Stimulated activated CD8-positive, alpha-beta memory T cell treated with anti-CD3 and anti-CD28 coated beads, Interleukin-12 subunit alpha, Interleukin-12 subunit beta, amount 100 ng/mL, for 24 hours (primary cell): ENCODE measurements around the gene AUNIP.

Source experiments
- DNase-seq: peaks from one replicate; pipeline ENCODE4 v3.0.0-alpha.2; 2020; ENCODE audit errors: extremely low read depth

AUNIP gene

GRCh38 chr1:25829046-25829445 is 30.2 kb downstream of the AUNIP start:
- no peak for DNase-seq

GRCh38 chr1:25828491-25828890 is 30.8 kb downstream of the AUNIP start:
- no peak for DNase-seq

- DNase-seq = no peak
Measured at GRCh38 chr1:25826571-25826970, 32.7 kb downstream of the AUNIP start.

- no peak for DNase-seq
Measured at GRCh38 chr1:25825605-25826004, 33.7 kb downstream of the AUNIP start.

GRCh38 chr1:25821630-25822091 is 37.6 kb downstream of the AUNIP start:
- no peak for DNase-seq

- no peak for DNase-seq
Measured at GRCh38 chr1:25821112-25821476, 38.2 kb downstream of the AUNIP start.

- peak; percentile 34 for DNase-seq
Measured at GRCh38 chr1:25820247-25821111, 38.8 kb downstream of the AUNIP start.

GRCh38 chr1:25819491-25820246 is 39.6 kb downstream of the AUNIP start, which contains the start of gene MTFR1L:
TSS of gene MTFR1L (plus strand) at chr1:25819954. CDS start at chr1:25823105, 3,151 bp downstream.
- peak; percentile 82 for DNase-seq

GRCh38 chr1:25818569-25818968 is 40.7 kb downstream of the AUNIP start:
- no peak for DNase-seq

GRCh38 chr1:25817840-25818501 is 41.3 kb downstream of the AUNIP start:
- DNase-seq = no peak

GRCh38 chr1:25816112-25816718 is 43.0 kb downstream of the AUNIP start:
- no peak for DNase-seq

GRCh38 chr1:25815208-25816111 is 43.8 kb downstream of the AUNIP start:
- DNase-seq = no peak

- no peak for DNase-seq
Measured at GRCh38 chr1:25814549-25815087, 44.6 kb downstream of the AUNIP start.

GRCh38 chr1:25813734-25814471 is 45.4 kb downstream of the AUNIP start:
- no peak for DNase-seq

GRCh38 chr1:25813071-25813733 is 46.1 kb downstream of the AUNIP start:
- DNase-seq = no peak

GRCh38 chr1:25811384-25812082 is 47.7 kb downstream of the AUNIP start:
- DNase-seq = no peak

- DNase-seq = peak; percentile 36
Measured at GRCh38 chr1:25810341-25811299, 48.6 kb downstream of the AUNIP start.
